Stimulated activated CD8-positive, alpha-beta memory T cell treated with anti-CD3 and anti-CD28 coated beads, Interleukin-7, amount 100 ng/mL, for 48 hours (primary cell): ENCODE measurements around the gene KCNQ1.
"Not testable (repeated sequence)": the region's sequence is repeated elsewhere in the genome, so short reads cannot be mapped to it uniquely, and the experiment has no call there.

Source experiments
- DNase-seq, 2 donors: peaks; one replicate each; pipeline ENCODE4 v3.0.0-alpha.2; 2020; ENCODE audit warnings: low read depth in 1 of 2; ENCODE audit errors: extremely low read depth in 1 of 2

KCNQ1 gene

GRCh38 chr11:2473361-2474058, 28.7 kb downstream of the KCNQ1 start:
- DNase-seq, result no peak

GRCh38 chr11:2474059-2474901, 29.5 kb downstream of the KCNQ1 start:
- DNase-seq, result no peak

GRCh38 chr11:2475136-2475918, 30.5 kb downstream of the KCNQ1 start:
- DNase-seq, result no peak

- DNase-seq, result no peak
Observed at GRCh38 chr11:2477254-2477653, 32.4 kb downstream of the KCNQ1 start.

- no peak for DNase-seq
Observed at GRCh38 chr11:2477936-2478335, 33.1 kb downstream of the KCNQ1 start.

- DNase-seq, result not testable (repeated sequence)
Observed at GRCh38 chr11:2480067-2480873, 35.5 kb downstream of the KCNQ1 start.

- DNase-seq, result no peak
Observed at GRCh38 chr11:2480874-2481220, 36.0 kb downstream of the KCNQ1 start.

GRCh38 chr11:2481253-2481652, 36.4 kb downstream of the KCNQ1 start:
- no peak for DNase-seq

- no peak for DNase-seq
Observed at GRCh38 chr11:2482204-2482603, 37.4 kb downstream of the KCNQ1 start.

GRCh38 chr11:2482745-2483144, 37.9 kb downstream of the KCNQ1 start:
- no peak for DNase-seq

- no peak for DNase-seq
Observed at GRCh38 chr11:2483426-2483825, 38.6 kb downstream of the KCNQ1 start.

GRCh38 chr11:2484576-2485125, 39.8 kb downstream of the KCNQ1 start:
- no peak for DNase-seq

- no peak for DNase-seq
Observed at GRCh38 chr11:2488004-2488403, 43.2 kb downstream of the KCNQ1 start.

GRCh38 chr11:2489083-2489482, 44.3 kb downstream of the KCNQ1 start:
- DNase-seq, result no peak

- DNase-seq, result not testable (repeated sequence)
Observed at GRCh38 chr11:2497951-2498350, 53.1 kb downstream of the KCNQ1 start.

GRCh38 chr11:2498750-2499149, 53.9 kb downstream of the KCNQ1 start:
- DNase-seq, result no peak

- DNase-seq, result no peak
Observed at GRCh38 chr11:2507212-2507901, 62.5 kb downstream of the KCNQ1 start.

GRCh38 chr11:2507945-2508749, 63.3 kb downstream of the KCNQ1 start:
- no peak for DNase-seq

- no peak for DNase-seq
Observed at GRCh38 chr11:2508793-2509192, 64.0 kb downstream of the KCNQ1 start.
